Lower lobe of right lung (tissue), 2 donors: ENCODE results near the gene ACY1. TPM values are rescaled to one million over a fixed set of nuclear protein-coding genes. Genes with fewer than 3 reads are reported as not detected.

Experiments used
- ATAC-seq, 2 donors: fragments of 200-7000 bp; cut with Tn5 transposase; one replicate each; pipeline ENCODE4 v1.9.1; 2020 to 2022; ENCODE audit warnings: mild to moderate bottlenecking in 2 of 2, moderate library complexity in 2 of 2
- DNase-seq: peaks from one replicate; pipeline ENCODE4 v3.0.0-alpha.2; 2020
- H3K27ac ChIP-seq: fragments of 200-600 bp; one replicate; pipeline ENCODE4 v1.8.0; 2022
- H3K27me3 ChIP-seq: fragments of 200-600 bp; one replicate; pipeline ENCODE4 v1.8.0; 2022; ENCODE audit warnings: low read depth
- H3K36me3 ChIP-seq: fragments of 200-600 bp; one replicate; pipeline ENCODE4 v1.8.0; 2022; ENCODE audit warnings: mild to moderate bottlenecking
- H3K4me1 ChIP-seq: fragments of 200-600 bp; one replicate; pipeline ENCODE4 v1.8.0; 2022
- H3K4me3 ChIP-seq: fragments of 200-600 bp; one replicate; pipeline ENCODE4 v1.8.0; 2022; ENCODE audit warnings: mild to moderate bottlenecking
- H3K9me3 ChIP-seq: fragments of 200-600 bp; one replicate; pipeline ENCODE4 v1.8.0; 2022
- intact Hi-C: fragments of 100-400 bp; cut with DNase I; formaldehyde crosslinking; loops from one replicate; pipeline ENCODE4 v1.11.0; 2022
- total RNA-seq: library from RNA; stranded (reverse); fragmentation: NEBNext Ultra II Directional; extraction: Animal tissue kit (Norgen Biotek cat#: 25700); gene quantifications from one replicate; pipeline ENCODE4 v1.2.1, GENCODE V29; 2021
- TF ChIP-seq, protein P1 (sequence below): fragments of 200-600 bp; IDR thresholded peaks from one replicate; pipeline ENCODE4 v1.8.0; 2022; ENCODE audit warnings: antibody characterized with exemption, mild to moderate bottlenecking
- donor health status: DM: no; HTN: yes; CAD: no; lungs with severe emphysema.

ACY1 gene
- total RNA-seq, 1 donor from 2014 or later, result 20.6 TPM

DNA sequence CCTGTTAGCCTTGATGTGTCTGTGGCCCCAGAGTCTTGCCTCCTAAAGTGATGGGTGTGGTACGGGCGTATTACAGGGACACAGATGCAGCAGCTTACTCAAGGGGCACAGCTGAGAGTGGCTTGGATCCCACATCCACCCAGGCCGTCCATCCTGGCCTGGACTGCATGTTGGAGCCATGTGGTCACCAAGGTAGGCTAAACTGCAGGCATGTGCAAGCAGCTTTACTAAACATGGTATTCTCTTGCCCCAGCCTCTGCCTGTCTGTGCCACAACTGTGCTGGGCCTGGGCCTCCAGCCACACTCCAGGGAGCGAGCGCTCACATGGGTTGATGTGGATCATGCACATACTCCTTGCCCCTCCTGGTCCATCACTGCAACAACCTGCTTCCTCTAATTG is 34.2 kb upstream of the ACY1 start:
- Histone ChIP-seq H3K4me3 (no peak overlapping the region), H3K36me3 (peaks cover 22% of the 10 kb centered on the region), H3K9me3 (no peaks in the 10 kb centered on the region), H3K27me3 (no peaks in the 10 kb centered on the region), H3K27ac (no peak overlapping the region), H3K4me1 (peaks cover 4% of the 10 kb centered on the region)
- no peak for ATAC-seq
- intact Hi-C loops, result no loop called here
- TF ChIP-seq, protein P1, sequence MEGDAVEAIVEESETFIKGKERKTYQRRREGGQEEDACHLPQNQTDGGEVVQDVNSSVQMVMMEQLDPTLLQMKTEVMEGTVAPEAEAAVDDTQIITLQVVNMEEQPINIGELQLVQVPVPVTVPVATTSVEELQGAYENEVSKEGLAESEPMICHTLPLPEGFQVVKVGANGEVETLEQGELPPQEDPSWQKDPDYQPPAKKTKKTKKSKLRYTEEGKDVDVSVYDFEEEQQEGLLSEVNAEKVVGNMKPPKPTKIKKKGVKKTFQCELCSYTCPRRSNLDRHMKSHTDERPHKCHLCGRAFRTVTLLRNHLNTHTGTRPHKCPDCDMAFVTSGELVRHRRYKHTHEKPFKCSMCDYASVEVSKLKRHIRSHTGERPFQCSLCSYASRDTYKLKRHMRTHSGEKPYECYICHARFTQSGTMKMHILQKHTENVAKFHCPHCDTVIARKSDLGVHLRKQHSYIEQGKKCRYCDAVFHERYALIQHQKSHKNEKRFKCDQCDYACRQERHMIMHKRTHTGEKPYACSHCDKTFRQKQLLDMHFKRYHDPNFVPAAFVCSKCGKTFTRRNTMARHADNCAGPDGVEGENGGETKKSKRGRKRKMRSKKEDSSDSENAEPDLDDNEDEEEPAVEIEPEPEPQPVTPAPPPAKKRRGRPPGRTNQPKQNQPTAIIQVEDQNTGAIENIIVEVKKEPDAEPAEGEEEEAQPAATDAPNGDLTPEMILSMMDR, result no peak
- DNase-seq, result no peak

GRCh38 chr3:51950899-51951298 is 32.4 kb upstream of the ACY1 start:
- peaks cover 9% of the 10 kb centered on the region for H3K4me1 ChIP-seq
- ATAC-seq (no peak), DNase-seq (no peak)
- TF ChIP-seq, protein P1, result no peak
- H3K27ac ChIP-seq, result no peak overlapping the region
- H3K4me3 ChIP-seq, result no peak overlapping the region
- H3K27me3 ChIP-seq, result peaks cover 7% of the 10 kb centered on the region
- intact Hi-C loops, result no loop called here
- no peaks in the 10 kb centered on the region for H3K9me3 ChIP-seq
- H3K36me3 ChIP-seq, result peaks cover 17% of the 10 kb centered on the region

DNA sequence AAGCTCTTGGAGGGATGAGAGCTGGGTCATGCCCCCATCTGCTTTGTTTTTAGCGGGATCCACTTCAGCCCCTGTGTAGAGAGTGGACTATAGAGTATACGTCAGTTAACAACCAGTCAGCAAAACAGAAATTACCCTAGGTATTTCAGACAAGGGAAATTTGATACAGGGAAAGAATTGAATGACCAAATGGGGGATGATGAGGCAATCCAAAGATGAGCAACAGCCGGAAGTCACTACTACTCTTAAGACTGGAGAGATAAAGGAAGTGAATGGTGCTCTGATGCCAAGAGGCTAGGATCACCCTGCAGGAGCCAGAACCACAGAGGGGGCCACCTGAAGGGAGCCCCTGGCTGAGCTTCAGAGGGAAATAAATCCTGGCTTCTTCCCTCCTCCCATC is 29.9 kb upstream of the ACY1 start:
- H3K27ac ChIP-seq, result no peak overlapping the region
- H3K4me3 ChIP-seq, result no peak overlapping the region
- no peak for ATAC-seq
- peaks cover 11% of the 10 kb centered on the region for H3K36me3 ChIP-seq
- no peak for DNase-seq
- TF ChIP-seq, protein P1, result no peak
- no peaks in the 10 kb centered on the region for H3K9me3 ChIP-seq
- H3K4me1 ChIP-seq, result peaks cover 21% of the 10 kb centered on the region
- intact Hi-C loops, result no loop called here
- H3K27me3 ChIP-seq, result peaks cover 13% of the 10 kb centered on the region

DNA sequence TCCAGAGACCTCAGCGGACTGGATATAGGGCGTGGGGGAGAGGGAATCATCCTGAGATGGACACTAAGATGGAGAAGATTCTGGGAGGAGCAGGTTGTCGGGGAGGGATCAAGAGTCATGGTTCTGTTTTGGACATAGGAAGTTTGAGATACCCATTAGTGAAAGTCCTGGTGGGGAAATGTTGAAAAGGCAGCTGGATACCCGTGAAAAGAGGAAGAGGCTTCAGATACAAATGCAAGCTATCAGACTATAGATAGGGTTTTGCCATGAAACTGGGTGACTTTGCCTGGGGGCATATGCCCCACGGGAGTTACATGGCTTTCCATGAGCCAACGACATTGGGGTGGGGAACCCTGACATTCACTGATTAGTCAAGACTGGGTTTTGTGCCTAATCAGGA is 29.2 kb upstream of the ACY1 start:
- Histone ChIP-seq H3K4me1 (peaks cover 21% of the 10 kb centered on the region), H3K27ac (no peak overlapping the region), H3K36me3 (peaks cover 8% of the 10 kb centered on the region), H3K27me3 (peaks cover 13% of the 10 kb centered on the region), H3K9me3 (no peaks in the 10 kb centered on the region), H3K4me3 (no peak overlapping the region)
- DNase-seq (no peak), ATAC-seq (no peak)
- TF ChIP-seq, protein P1, result no peak
- intact Hi-C loops, result no loop called here

DNA sequence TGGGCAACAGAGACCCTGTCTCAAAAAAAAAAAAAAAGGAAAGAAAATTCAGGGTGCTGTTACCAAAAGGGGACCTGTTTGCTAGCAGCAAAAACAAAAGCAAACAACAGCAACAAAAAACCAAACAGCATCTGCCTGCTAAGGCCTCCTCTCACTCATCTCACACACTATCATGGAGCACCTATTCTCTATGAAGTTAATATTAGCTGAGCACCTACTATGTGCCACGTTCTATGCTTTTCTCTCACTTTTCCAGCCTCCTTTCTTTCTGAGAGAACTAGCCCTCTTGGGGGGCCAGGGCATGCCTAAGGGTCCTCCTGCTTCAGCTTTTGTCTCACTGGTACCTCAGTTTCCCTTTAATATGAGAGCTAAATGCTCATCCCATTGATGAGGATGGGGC is 28.6 kb upstream of the ACY1 start:
- DNase-seq (no peak), ATAC-seq (no peak)
- Histone ChIP-seq H3K4me3 (no peak overlapping the region), H3K27me3 (peaks cover 13% of the 10 kb centered on the region), H3K36me3 (peaks cover 5% of the 10 kb centered on the region), H3K27ac (no peak overlapping the region), H3K4me1 (peaks cover 21% of the 10 kb centered on the region), H3K9me3 (no peaks in the 10 kb centered on the region)
- intact Hi-C loops, result no loop called here
- TF ChIP-seq, protein P1, result no peak
